ENCODE measurements around the gene COL16A1. TPM values are rescaled to one million over a fixed set of nuclear protein-coding genes. Genes with fewer than 3 reads are reported as not detected.

The COL16A1 gene
- 1 to 10 TPM; 9.3 TPM for total RNA-seq

GRCh38 chr1:31703431-31704270 is at the start of gene COL16A1:
Gene COL16A1, minus strand, starts transcription at chr1:31704017. Its CDS starts 1,824 bp downstream, at chr1:31702193.

DNA sequence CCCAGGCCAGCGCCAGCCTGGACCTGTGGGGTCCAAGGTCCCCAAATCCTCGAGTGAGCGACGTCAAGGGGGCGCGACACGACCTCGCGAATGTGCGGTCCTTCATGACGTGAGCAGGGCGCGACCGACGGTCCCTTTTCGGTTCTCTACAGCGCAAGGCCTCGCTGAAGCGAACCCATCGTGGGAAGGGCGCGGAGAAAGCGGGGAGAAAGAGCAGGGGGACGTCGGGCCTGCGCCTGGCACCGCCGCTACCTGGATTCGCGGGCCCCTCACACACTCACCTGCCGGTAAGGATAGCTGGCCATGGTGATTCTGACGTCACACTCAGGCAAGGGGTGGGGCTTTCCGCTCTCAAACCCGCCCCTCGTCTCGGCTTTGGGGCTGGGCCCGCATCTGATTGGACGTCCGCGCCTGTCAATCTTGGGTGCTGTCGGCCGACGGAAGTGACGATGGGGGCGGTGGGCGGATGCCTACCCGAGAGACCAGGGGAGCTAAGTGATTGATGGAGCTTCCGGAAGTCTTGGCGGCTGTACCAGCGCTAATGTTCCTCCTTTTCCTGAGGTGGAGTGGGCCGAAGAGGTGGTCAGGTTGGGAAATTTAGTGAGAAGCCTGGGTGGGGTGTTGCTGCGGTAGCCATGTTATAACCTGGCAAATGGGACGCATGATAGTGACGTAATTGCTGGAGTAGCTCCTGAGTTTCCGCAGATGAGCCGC is 59.1 kb downstream of the COL16A1 start, which contains the start of gene PEF1:
PEF1 (minus strand) TSS at position 317 of the 714 bp plus-strand sequence; CDS start at position 305, 12 bp downstream.

GRCh38 chr1:31617218-31617915 is 86.5 kb downstream of the COL16A1 start, which contains the start of gene HCRTR1:
Gene HCRTR1, plus strand, starts transcription at chr1:31617689. Its CDS starts 1,504 bp downstream, at chr1:31619193.

Other genes with a start within 250 kb of the COL16A1 start
- under 1 TPM in 1 of 2 donors, not detected in 1; 0.33 TPM for gene TINAGL1, start 127.5 kb downstream of the COL16A1 start, total RNA-seq
- not detected for gene HCRTR1, start 86.3 kb downstream of the COL16A1 start, total RNA-seq
- 10 to 100 TPM; 76.1 to 90.2 TPM for gene PEF1, start 59.1 kb downstream of the COL16A1 start, total RNA-seq
- gene ADGRB2, start 60.3 kb upstream of the COL16A1 start, total RNA-seq = 1 to 10 TPM; 1.3 to 3.4 TPM
- gene SPOCD1, start 112.0 kb upstream of the COL16A1 start, total RNA-seq = 10 to 100 TPM in 1 of 2 donors, 1 to 10 TPM in 1; 6.2 to 15.0 TPM
- gene PTP4A2, start 234.4 kb upstream of the COL16A1 start, total RNA-seq = 100 to 1,000 TPM; 188 to 216 TPM

Measured in melanocyte of skin (primary cell).